DMS153 (cell line): ENCODE measurements around the gene ADIPOQ.
"Not testable (repeated sequence)": the region's sequence is repeated elsewhere in the genome, so short reads cannot be mapped to it uniquely, and the experiment has no call there.

Source experiments
- DNase-seq: peaks from one replicate; lab custom pipeline; 2025; lab: John Stamatoyannopoulos, UW

ADIPOQ gene

GRCh38 chr3:186902154-186902553 lies 59.6 kb downstream of the ADIPOQ start:
- DNase-seq, result no peak

- no peak for DNase-seq
These were observed 60.2 kb downstream of the ADIPOQ start for GRCh38 chr3:186902713-186903112.

- DNase-seq, result not testable (repeated sequence)
These were observed 61.2 kb downstream of the ADIPOQ start for GRCh38 chr3:186903676-186904075.

- DNase-seq, result not testable (repeated sequence)
These were observed 64.6 kb downstream of the ADIPOQ start for GRCh38 chr3:186907075-186907474.
